Hindlimb muscle (tissue), 1 donor: ENCODE measurements around the gene SMIM5. TPM values are rescaled to one million over a fixed set of nuclear protein-coding genes. Genes with fewer than 3 reads are reported as not detected.
"Not testable (repeated sequence)": the region's sequence is repeated elsewhere in the genome, so short reads cannot be mapped to it uniquely, and the experiment has no call there.

Experiments used
- DNase-seq: peaks from one replicate; pipeline ENCODE4 v3.0.0-alpha.2; 2013
- polyA plus RNA-seq: library from polyadenylated mRNA; unstranded; fragments of 120-200 nt; gene quantifications from one replicate; pipeline ENCODE4 v1.2.1, GENCODE V29; 2013; ENCODE audit not compliant: insufficient read length

Gene SMIM5
- polyA plus RNA-seq: 6.9 TPM

DNA sequence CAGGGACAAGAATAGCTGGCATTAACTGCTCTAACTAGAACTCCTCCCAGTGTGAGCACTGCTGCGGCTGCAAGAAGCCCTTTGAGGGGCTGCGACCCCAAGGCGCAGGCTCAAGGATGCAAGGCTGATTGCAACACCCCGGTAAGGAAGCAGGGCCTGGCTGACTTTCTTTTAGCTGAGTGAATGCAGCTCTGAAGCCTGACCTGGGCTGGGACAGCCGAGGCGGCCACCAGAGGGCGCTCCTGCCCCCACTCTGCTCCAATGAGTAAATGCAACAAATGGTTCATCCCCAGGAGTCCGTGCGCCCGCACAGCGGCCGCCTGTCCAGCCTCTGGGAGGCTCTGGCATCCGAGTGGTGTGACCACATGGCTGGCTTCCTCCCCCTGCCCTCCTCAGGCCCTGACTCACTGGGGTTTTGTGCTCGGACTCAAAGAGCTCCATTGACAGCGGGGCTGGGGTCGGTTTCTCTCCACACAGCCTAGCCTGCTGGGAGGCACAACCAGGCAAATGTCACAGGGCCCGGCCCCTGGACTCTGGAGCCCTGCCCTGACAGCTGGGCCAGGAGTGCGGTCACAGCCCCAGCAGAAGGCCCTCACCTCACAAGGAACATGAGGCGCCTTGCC, at the start of gene SMIM5:
Gene SMIM5 (plus strand): TSS at position 572 of the 623 bp plus-strand sequence. CDS start 6,768 bp downstream, outside the sequence.
- peak; percentile 86 for DNase-seq

DNA sequence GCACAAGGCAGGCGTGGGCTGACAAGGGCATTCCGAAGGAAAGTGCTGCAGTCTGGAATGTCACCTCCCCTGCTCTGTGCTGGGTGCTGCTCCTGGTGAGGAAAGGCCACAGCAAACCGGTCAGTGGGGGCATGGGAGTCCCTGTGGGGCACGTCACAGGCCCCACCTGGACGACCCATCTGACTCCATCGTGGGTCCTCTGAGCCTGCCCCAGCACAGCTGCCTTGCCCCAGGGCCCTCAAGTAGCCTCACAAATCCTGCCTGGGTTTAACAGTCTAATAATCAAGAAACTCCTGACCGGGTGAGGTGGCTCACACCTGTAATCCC, 48.4 kb upstream of the SMIM5 start:
- no peak for DNase-seq

DNA sequence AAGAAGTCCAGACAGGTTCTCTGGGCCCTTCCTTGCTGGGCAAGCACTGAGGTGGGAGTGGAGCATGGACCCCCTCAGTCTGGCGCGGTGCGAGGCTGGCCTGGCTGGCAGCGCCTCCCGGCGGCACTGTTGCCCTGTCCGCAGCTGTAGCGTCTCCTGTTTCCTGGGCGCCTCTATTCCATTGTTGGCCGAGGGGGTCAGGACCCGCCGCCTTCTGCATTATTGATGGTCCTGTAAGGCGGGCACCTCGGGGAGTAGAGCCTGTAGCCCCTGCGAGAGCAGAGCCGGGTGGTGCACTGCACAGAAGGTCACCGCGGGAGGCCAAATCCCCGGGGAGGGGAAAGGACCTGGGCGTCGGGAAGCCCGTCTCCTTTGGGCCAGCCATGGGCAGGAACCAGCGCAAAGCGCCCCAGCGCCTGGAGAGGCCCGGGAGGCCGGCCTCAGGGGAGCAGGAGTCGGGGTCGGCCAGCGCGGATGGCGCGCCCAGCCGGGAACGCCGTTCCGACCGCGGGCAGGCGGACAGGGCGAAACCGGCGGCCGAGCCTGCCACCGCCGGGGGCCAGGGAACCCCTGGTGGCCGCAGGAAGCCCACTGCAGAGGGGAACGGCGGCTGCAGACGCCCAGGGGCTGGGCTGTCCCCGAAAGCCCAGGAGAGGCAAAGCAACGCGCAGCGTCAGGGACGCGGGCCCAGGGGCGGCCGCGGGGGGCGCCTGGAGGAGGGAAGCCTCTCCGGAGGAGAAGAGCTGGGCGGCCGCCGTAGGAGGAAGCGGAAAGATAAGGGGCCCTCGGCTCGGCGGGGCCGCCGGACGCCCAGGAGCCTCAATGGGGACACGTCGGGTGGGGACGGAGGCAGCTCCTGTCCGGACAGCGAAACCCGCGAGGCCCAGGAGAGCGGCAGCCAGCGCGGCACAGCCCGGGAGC, 45.3 kb upstream of the SMIM5 start, which contains the start of gene MYO15B:
Gene MYO15B (plus strand): TSS at position 126 of the 921 bp plus-strand sequence. CDS start 258 bp downstream, at position 384.
- peak; percentile 63 for DNase-seq

- peak; percentile 52 for DNase-seq
Observed at GRCh38 chr17:75588596-75589011, 44.6 kb upstream of the SMIM5 start.

DNA sequence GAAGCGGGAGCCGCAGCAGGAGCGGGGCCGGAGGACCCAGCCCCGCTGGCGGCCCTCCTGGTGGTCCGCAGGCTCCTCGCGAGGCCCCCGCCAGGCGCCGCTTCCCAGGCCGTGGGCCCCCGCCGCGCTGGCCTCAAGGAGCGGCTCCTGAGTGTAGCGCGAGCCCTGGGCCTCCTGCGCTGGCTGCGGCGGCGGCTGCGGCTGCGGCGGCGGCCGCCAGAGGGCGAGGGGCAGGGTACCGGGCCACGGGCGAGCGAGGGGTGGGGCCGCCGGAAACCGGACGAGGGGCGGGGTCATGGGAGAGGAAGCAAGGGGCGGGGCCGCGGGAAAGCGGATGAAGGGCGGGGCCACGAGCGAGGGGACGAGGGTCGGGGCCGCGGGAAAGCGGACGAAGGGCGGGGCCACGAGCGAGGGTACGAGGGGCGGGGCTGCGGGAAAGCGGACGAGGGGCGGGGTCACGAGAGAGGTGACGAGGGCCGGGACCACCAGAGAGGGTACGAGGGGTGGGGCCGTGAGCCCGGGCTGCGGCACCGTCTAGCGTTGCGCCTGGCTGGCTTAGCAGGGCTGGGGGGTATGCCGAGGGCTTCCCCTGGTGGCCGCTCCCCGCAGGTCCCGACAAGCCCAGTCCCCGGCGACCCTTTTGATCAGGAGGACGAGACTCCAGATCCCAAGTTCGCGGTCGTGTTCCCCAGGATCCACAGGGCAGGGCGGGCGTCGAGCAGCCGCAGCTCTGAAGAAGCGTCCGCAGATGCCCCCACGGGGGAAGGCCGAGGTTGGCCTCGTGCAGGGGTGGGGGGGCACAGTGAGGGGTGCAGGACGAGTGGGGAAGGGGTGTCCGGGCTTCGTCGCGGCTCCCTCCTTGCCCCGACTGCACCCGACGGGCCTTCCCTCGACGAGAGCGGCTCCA, 44.0 kb upstream of the SMIM5 start:
- DNase-seq: peak; percentile 92

DNA sequence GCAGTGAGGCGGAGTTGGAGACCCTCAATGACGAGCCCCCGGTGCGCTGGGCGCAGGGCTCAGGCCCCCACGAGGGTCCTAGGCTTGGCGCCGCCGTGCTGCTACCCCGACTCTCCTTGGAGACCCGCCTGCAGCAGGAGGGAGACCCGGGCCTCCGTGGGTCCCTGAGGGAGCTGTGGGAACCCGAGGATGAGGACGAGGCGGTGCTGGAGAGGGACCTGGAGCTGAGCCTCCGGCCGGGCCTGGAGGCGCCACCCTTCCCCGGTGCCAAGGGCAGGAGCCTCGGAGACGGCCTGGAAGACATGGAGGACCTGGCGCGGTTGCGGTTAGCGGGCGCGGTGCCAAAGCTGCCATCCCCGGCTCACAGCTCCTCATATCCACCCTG, 43.3 kb upstream of the SMIM5 start:
- DNase-seq: no peak

GRCh38 chr17:75590314-75590761, 42.9 kb upstream of the SMIM5 start:
- no peak for DNase-seq

GRCh38 chr17:75590849-75591721, 42.1 kb upstream of the SMIM5 start:
- no peak for DNase-seq

GRCh38 chr17:75591722-75592302, 41.4 kb upstream of the SMIM5 start:
- DNase-seq: no peak

DNA sequence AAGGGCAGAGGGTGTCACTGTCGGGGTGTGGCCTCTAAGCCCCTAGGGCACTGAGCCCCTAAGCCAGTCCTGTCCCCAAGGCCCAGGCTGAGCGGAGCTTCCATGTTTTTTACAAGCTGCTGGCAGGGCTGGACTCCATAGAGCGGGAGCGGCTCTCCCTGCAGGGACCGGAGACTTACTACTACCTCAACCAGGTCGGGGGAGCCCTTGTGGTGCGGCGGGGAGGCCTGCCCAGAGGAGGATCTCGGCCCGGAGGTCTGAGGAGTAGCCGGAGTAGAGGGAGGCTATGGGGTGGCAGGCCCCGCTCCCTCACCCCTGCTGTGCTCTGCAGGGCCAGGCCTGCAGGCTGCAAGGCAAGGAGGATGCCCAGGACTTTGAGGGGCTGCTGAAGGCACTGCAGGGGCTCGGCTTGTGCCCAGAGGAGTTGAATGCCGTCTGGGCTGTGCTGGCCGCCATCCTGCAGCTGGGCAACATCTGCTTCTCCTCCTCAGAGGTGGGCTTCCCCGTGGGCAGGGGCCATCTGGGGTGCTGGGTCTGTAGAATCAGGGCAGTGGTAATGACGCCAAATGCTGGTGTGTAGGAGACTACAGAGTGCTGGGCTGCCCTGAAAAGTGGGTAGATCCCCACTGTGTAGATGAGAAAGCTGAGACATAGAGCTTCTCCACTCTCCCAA, 40.8 kb upstream of the SMIM5 start:
- no peak for DNase-seq

- not testable (repeated sequence) for DNase-seq
Observed at GRCh38 chr17:75593430-75593829, 39.8 kb upstream of the SMIM5 start.

DNA sequence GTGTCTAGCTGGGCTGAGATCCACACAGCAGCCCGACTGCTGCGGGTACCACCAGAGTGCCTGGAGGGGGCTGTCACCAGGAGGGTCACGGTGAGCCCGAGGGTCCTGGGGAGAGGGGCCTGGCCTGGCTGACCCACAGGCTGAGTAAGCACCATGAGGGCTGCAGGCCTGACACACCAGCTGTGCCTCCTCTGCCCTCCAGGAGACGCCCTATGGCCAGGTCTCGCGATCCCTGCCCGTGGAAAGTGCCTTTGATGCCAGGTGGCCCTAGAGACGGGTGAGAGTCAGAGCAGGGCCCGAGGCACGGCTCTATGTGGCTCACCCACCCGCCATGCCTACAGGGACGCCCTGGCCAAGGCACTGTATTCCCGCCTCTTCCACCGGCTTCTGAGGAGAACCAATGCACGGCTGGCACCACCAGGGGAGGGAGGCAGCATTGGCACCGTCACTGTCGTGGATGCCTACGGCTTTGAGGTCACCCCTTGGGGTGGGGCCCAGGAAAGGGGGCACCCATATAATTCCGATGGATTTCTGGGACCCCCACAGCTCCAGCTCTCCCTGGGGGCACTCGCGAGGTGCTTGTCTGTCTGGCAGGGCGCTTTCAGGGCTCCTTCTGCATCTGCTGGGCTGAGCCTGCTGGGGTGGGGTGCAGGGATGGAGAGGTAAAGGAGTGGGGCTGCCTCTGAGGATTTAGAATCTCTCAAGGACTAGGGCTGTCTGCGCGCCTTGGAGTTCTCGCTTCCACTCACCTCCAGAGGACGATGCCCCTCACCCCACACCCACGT, 38.5 kb upstream of the SMIM5 start:
- DNase-seq: no peak

GRCh38 chr17:75595284-75595919, 37.8 kb upstream of the SMIM5 start:
- DNase-seq: no peak

GRCh38 chr17:75595920-75596313, 37.3 kb upstream of the SMIM5 start:
- no peak for DNase-seq

- DNase-seq: no peak
Observed at GRCh38 chr17:75596320-75597087, 36.7 kb upstream of the SMIM5 start.

DNA sequence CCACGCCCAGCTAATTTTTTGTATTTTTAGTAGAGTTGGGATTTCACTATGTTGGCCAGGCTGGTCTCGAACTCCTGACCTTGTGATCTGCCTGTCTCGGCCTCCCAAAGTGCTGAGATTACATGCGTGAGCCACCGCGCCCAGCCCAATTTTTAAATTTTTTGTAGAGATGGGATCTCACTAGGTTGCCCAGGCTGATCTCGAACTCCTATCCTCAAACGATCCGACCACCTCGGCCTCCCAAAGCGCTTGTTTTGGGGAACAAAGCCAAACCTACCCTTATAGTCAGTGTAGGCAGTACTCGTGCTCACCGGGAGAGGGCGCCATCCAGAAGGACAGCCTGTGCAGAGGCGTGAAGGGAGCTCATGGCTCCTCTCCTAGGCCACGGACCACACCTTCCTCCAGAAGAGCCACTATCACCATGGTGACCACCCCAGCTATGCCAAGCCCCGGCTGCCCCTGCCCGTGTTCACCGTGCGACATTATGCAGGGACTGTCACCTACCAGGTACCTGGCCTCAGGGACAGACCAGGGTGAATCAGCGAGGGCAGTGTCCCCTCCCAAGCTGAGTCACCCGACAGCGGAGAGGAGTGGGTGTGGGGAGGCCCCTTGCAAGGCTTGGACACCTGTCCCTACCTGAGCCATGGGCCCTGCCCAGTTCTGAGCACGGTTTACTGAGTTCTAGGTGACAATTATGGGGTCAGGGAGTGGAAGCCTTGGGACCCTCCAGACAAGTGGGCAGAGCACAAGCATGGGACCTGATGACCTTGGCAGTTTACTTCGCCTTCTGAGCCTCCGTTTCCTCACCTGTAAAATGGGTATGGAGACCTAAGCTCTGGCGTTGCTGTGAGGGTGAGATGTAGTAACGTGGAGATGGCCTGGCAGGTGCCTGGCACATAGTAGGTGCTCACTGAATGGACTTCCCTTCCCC, 31.9 kb upstream of the SMIM5 start:
- DNase-seq: no peak

DNA sequence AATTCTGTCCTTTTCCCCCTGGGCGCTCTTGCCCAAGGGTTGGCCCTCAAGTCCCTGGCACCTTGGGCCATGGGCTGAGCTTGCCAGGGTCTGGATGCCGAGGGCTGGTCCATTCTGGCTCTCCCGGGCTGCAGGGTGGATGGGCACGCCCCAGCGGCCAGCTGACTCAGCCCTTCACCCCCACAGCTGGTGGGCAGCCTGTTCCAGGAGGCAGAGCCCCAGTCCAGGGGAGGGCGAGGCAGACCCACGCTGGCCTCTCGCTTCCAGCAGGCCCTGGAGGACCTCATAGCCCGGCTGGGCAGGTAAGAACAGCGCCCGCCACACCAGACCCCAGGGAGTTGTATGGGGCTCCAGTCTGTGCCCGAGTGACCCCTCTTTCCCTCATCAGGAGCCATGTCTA, 30.6 kb upstream of the SMIM5 start:
- DNase-seq: no peak
